GM13976 (cell line): Measurements from ENCODE around the gene PKN1.
A peak's percentile ranks its signal among the peaks of the same experiment; 100 is the strongest.

Experiments
- DNase-seq: peaks from one replicate; pipeline ENCODE4 v3.0.0; 2012; ENCODE audit warnings: low spot score
- in situ Hi-C: fragments of 300-500 bp; cut with MboI; formaldehyde crosslinking; loops from one replicate; pipeline ENCODE4 v1.12.0; 2022; ENCODE audit warnings: low sequenced_read_pairs, mixed read lengths, inconsistent platforms; ENCODE audit not compliant: unreplicated experiment
- TF ChIP-seq, protein P1 (sequence below): IDR thresholded peaks from 2 replicates; pipeline ENCODE4 v1.5.1; 2012; ENCODE audit warnings: borderline replicate concordance, mild to moderate bottlenecking; ENCODE audit not compliant: insufficient read depth; ENCODE audit errors: extremely low read depth, missing control alignments, control extremely low read depth

Gene PKN1

DNA sequence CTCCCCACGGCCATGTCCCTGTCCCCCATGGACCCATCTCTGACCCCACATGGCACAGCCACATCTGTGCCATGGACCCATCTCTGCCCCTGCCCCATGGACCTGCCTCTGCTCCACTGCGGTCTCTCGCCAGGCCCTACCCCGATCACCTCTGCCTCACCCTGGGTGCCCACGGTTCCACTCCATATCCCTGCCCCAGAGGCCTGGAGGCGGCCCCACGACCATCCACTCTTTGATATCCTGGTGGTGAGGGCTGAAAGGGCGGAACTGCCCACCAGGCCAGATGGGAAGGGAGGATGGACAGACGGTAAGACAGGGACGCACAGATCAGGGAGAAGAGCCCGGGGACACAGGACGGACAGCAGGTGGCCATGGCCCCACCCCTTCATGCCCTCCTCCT is 41.7 kb downstream of the PKN1 start:
- no peak for DNase-seq
- in situ Hi-C loops, result loop anchor here (25.0 kb wide), 1 partner anchor 288 kb away; no protein-coding TSS in a partner anchor
- TF ChIP-seq, protein P1, sequence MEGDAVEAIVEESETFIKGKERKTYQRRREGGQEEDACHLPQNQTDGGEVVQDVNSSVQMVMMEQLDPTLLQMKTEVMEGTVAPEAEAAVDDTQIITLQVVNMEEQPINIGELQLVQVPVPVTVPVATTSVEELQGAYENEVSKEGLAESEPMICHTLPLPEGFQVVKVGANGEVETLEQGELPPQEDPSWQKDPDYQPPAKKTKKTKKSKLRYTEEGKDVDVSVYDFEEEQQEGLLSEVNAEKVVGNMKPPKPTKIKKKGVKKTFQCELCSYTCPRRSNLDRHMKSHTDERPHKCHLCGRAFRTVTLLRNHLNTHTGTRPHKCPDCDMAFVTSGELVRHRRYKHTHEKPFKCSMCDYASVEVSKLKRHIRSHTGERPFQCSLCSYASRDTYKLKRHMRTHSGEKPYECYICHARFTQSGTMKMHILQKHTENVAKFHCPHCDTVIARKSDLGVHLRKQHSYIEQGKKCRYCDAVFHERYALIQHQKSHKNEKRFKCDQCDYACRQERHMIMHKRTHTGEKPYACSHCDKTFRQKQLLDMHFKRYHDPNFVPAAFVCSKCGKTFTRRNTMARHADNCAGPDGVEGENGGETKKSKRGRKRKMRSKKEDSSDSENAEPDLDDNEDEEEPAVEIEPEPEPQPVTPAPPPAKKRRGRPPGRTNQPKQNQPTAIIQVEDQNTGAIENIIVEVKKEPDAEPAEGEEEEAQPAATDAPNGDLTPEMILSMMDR, result no peak

DNA sequence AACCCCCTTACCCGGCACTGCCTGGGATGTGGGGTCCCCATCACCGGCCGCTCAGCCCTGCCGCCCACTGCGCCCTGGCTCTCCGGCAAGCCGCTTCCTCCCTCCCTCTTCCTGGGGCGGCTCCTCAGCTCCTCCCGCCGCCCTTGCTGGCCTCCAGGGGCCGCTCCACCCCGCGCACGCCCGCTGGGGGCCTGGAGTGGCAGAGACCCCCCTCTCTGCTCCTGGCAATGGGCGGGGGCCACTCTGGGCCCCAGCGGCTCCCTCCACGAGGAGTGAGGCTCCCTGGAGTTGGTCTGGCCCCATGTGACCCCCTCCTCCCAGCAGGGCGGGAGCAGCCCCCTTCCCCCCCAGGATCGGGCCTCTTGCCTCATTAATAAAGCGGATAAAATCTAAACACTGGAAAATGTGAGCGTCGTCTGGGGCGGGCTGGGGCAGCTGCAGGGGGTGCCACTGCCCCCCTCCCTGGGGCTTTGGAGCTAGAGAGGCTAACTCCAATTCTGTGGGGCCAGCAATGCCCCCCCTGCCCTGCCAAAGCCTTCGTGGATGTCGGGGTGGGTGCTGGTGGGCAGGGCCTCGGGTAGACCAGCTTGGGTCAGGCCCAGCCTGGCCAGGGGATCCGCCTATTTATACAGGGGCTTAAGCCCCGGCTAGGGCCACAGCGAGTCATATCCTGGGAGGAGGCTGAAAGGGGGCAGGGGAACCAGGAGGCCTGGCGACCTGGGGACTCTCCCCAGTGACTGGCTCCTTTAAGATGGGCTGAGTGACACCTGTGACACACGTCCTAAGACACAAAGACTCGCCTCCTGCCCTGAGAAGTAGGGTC is 42.4 kb downstream of the PKN1 start, which contains the start of gene PTGER1:
PTGER1 (minus strand) TSS at position 104 of the 823 bp plus-strand sequence. CDS start 1,034 bp downstream, outside the sequence.
- in situ Hi-C loops, result loop anchor here (25.0 kb wide), 1 partner anchor 288 kb away; no protein-coding TSS in a partner anchor
- TF ChIP-seq, protein P1, result peak; percentile 13
- DNase-seq, result peak; percentile 67

DNA sequence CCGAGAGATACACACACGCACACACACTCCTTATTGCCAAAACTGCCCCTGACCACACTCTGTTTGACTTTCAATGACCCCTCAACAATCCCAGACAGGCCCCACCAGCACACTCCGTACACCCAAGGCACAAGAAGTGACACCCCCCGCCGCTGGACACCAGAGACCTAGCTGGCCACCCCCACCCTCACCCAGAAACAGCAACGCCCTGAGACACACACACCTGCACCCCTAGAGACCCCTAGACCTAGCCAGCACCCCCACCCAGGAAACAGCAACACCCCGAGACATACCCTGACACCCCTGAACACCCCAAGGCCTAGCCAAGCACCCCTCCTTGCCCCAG is 43.2 kb downstream of the PKN1 start:
- TF ChIP-seq, protein P1, result no peak
- in situ Hi-C loops, result loop anchor here (25.0 kb wide), 1 partner anchor 289 kb away; no protein-coding TSS in a partner anchor
- DNase-seq, result no peak

DNA sequence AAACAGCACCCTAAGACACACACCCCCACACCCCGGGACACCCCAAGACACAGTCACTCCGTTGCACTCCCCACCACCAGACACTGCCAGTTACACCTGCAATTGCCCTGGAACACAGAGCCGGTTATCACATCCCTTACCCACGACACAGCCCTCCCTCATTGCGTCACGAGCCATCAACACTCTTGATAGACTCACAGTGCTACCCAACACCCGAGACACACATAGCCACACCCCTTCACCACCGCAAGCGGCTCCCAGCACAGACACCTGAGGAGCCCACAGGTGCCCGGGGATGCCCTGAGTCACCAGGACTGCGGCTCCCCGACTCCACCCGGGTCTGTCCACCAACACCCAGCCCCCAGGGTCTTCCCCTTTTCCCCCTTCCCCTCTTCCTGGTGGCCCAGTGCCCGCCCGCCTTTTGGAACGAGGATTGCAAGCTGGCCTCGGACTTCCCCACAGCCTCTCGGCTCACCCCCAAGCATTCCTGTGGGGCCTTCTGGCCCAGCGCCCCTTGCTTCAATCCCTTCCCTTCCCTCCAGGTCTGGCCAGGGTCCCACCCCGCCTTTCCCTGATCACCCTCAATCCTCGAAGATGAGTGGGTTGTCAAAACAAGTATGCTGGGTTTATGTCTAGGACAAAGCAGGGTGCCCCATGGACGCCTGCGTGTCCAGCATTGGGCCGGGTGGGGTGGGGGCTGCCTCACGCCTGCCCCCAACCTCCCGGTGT is 43.7 kb downstream of the PKN1 start:
- in situ Hi-C loops, result loop anchor here (25.0 kb wide), 1 partner anchor 290 kb away; no protein-coding TSS in a partner anchor
- peak; percentile 34 for DNase-seq

DNA sequence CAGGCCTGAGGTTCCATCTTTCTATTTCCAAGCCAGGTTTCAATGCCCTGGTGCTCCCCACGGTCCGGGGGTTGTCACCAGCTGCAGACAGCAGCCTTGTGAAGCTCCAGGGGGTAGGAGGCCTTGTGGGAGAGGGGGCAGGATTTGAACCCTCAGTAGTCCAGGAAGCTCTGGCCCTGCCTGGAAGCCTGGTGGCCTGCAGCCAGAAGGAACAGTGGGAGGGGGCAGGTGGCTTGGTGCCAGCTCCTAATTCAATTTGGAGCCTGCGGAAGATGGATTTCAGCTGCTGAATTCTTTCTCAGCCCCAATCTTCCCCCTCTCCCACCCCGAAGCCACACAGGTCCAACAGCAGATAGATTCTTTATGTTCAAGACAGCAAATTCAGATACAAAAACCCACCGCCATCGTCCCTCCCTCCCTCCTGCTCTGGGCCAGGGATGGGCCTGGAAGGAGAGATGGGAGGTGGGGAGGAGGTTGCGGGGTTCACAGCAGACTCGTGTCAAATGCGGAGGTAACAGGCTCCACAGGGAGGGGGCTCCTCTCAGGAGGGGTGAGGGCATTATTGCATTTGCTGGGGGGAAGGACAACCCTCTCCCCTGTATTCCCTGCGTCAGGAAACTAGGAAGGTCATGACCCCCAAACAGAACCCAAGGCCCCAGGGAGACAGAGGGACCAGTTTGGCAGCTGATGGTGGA is 44.5 kb downstream of the PKN1 start:
- TF ChIP-seq, protein P1, result no peak
- no peak for DNase-seq
- in situ Hi-C loops, result loop anchor here (25.0 kb wide), 1 partner anchor 290 kb away; no protein-coding TSS in a partner anchor

More for the DNA sequence above, 43.7 kb downstream of the PKN1 start:
- TF ChIP-seq, protein P1, result no peak

DNA sequence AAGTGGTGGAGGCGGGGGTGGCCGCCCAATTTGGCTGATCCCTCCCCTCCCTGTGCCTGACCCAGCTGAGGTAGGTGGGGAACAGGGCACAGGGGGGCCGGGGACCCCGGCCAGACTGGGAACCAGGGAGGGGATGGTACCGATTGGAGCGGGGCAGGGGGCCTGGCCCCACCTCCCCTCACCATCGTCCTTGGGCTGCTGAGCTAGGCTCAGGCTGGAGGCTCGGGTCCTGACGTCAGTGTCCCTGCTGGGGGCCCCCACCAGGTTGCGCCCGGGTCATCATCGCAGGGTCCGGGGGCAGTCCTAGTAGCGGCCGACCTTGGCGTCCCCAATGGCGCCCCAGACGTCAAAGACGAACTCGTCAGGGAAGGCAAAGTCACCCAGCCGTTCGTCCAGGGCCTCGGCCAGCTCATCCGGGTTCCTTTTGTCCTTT is 45.0 kb downstream of the PKN1 start:
- TF ChIP-seq, protein P1, result no peak
- no peak for DNase-seq
- in situ Hi-C loops, result loop anchor here (25.0 kb wide), 1 partner anchor 291 kb away; no protein-coding TSS in a partner anchor
